Activated CD8-positive, alpha-beta T cell treated with anti-CD3 and anti-CD28 coated beads, Interleukin-2, amount 10 ng/mL, durations not matched to agents 7 days and 5 days (primary cell): ENCODE measurements around the gene CDIP1. TPM values are rescaled to one million over a fixed set of nuclear protein-coding genes. Genes with fewer than 3 reads are reported as not detected.

ENCODE experiments used
- ATAC-seq: fragments of 150-1000 bp; cut with Tn5 transposase; one replicate; pipeline ENCODE4 v1.10.0; 2021; ENCODE audit warnings: moderate library complexity
- CTCF ChIA-PET: fragments of 350-600 bp; sonication (Branson Sonifier 250); formaldehyde crosslinking; loops from one replicate; lab custom pipeline; 2021; ENCODE audit warnings: antibody characterized with exemption; lab: Charles Lee
- POLR2A ChIA-PET: fragments of 350-600 bp; sonication (Branson Sonifier 250); formaldehyde crosslinking; loops from one replicate; lab custom pipeline; 2021; ENCODE audit warnings: antibody characterized with exemption; lab: Charles Lee
- DNase-seq: peaks from one replicate; pipeline ENCODE4 v3.0.0-alpha.2; 2020
- H3K27ac Mint-ChIP-seq: one replicate; pipeline ENCODE4 v1.8.0; 2021; ENCODE audit warnings: mild to moderate bottlenecking, mixed read lengths
- H3K27me3 Mint-ChIP-seq: one replicate; pipeline ENCODE4 v1.8.0; 2021; ENCODE audit warnings: low read depth, mixed read lengths
- H3K36me3 Mint-ChIP-seq: one replicate; pipeline ENCODE4 v1.8.0; 2021; ENCODE audit warnings: low read depth, mixed read lengths
- H3K4me1 Mint-ChIP-seq: one replicate; pipeline ENCODE4 v1.8.0; 2021; ENCODE audit warnings: low read depth, mixed read lengths
- H3K4me3 Mint-ChIP-seq: one replicate; pipeline ENCODE4 v1.8.0; 2021; ENCODE audit warnings: mild to moderate bottlenecking, mixed read lengths
- H3K9me3 Mint-ChIP-seq: one replicate; pipeline ENCODE4 v1.8.0; 2022; ENCODE audit warnings: mixed read lengths; ENCODE audit not compliant: insufficient read depth
- total RNA-seq, 2 experiments: library from RNA; stranded (reverse); gene quantifications; one replicate each; pipeline ENCODE4 v1.2.3, GENCODE V29; 2021

Gene CDIP1
- total RNA-seq, 2 experiments from 2014 or later: 44.0 to 48.7 TPM

GRCh38 chr16:4471869-4472268 is 66.7 kb downstream of the CDIP1 start:
- ChIA-PET POLR2A (interaction anchor here (0.6 to 1.3 kb wide), 3 partner anchors 34 to 55 kb away, joined by 4 to 5 read pairs (median 4); partner anchors contain the start of gene CORO7), CTCF (interaction anchor here (12.2 kb wide), 1 partner anchor 33 kb away, joined by 173 read pairs; no protein-coding TSS in a partner anchor)
- DNase-seq (no peak), ATAC-seq (no peak)
- Mint-ChIP-seq H3K27me3 (no peaks in the 10 kb centered on the region), H3K4me3 (no peak overlapping the region), H3K36me3 (peaks cover 20% of the 10 kb centered on the region), H3K9me3 (no peaks in the 10 kb centered on the region), H3K4me1 (peaks cover 27% of the 10 kb centered on the region), H3K27ac (no peak overlapping the region)

GRCh38 chr16:4468972-4469371 is 69.6 kb downstream of the CDIP1 start:
- Mint-ChIP-seq H3K4me3 (no peak overlapping the region), H3K9me3 (no peaks in the 10 kb centered on the region), H3K27me3 (no peaks in the 10 kb centered on the region), H3K36me3 (peaks cover 36% of the 10 kb centered on the region), H3K27ac (no peak overlapping the region), H3K4me1 (peaks cover 34% of the 10 kb centered on the region)
- DNase-seq (no peak), ATAC-seq (no peak)
- ChIA-PET POLR2A (no interaction called here), CTCF (no interaction called here)

DNA sequence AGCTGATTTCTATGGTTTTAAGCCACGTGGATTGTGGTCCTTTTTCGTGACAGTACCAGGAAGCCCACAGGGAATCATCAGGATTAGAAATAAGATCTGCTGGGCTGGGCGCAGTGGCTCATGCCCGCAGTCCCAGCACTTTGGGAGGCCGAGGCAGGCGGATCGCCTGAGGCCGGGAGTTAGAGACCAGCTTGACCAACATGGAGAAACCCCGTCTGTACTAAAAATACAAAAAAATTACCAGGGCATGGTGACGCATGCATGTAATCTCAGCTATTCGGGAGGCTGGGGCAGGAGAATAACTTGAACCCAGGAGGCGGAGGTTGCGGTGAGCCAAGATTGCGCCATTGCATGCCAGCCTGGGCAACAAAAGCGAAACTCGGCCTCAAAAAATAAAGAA is 70.7 kb downstream of the CDIP1 start:
- H3K36me3 Mint-ChIP-seq: peaks cover 36% of the 10 kb centered on the region
- no peak overlapping the region for H3K4me3 Mint-ChIP-seq
- POLR2A ChIA-PET: interaction anchor here (0.6 to 0.8 kb wide), 3 partner anchors 13 to 160 kb away, joined by 3 read pairs; no protein-coding TSS in a partner anchor
- H3K4me1 Mint-ChIP-seq: peaks cover 29% of the 10 kb centered on the region
- H3K27me3 Mint-ChIP-seq: no peaks in the 10 kb centered on the region
- CTCF ChIA-PET: no interaction called here
- H3K27ac Mint-ChIP-seq: no peak overlapping the region
- ATAC-seq (no peak), DNase-seq (no peak)
- H3K9me3 Mint-ChIP-seq: no peaks in the 10 kb centered on the region

DNA sequence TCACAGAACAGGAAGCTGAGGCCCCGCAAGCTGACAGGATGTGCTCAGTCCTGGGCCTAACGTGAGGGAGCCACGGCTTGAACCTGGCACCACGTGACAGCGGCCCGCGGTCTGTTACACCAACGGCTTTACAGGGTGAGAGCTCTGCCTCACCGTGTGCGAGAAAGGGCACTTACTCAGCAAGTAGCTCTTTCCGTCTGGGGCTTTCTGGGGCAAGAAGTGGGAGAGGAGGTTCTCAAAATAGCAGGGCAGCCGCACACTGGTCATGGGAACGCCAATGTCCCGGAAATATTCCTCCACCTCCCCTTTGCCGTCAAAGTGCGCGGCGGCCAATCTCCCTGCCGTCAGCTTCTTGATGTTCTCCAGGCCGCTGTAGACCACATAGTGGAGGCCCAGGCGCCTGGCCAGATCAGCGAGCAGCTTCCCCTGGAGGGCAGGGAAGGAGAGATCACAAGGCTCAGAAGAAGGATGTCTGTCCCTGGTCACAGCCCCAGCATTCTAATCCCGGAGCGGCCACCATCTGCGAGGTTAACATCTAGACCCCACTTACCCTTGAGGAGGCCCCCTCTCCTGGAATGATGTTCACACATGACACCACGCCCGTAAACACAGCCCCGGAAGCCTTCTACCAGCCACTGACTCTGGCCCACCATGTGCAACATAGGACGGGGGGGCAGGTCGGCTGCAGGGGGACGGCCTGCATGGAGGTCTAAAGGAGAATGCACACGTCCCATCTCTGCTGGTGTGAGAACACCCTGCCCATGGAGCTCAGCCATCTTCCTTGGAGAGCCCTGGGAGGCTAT is 72.4 kb downstream of the CDIP1 start:
- H3K4me1 Mint-ChIP-seq: peaks cover 23% of the 10 kb centered on the region
- DNase-seq (peak; percentile 78), ATAC-seq (peak; percentile 94)
- H3K27ac Mint-ChIP-seq: peak overlapping the region; percentile 76
- CTCF ChIA-PET: interaction anchor here (0.7 to 1.8 kb wide), 8 partner anchors 10 to 82 kb away, joined by 3 to 10 read pairs (median 3); partner anchors contain the start of gene HMOX2
- peak overlapping the region; percentile 1 for H3K4me3 Mint-ChIP-seq
- H3K9me3 Mint-ChIP-seq: no peaks in the 10 kb centered on the region
- POLR2A ChIA-PET: interaction anchor here (1.0 to 1.8 kb wide), 9 partner anchors 9 to 70 kb away, joined by 3 to 15 read pairs (median 4); partner anchors contain the start of genes CORO7, HMOX2 and NMRAL1
- H3K36me3 Mint-ChIP-seq: peaks cover 35% of the 10 kb centered on the region
- no peaks in the 10 kb centered on the region for H3K27me3 Mint-ChIP-seq

DNA sequence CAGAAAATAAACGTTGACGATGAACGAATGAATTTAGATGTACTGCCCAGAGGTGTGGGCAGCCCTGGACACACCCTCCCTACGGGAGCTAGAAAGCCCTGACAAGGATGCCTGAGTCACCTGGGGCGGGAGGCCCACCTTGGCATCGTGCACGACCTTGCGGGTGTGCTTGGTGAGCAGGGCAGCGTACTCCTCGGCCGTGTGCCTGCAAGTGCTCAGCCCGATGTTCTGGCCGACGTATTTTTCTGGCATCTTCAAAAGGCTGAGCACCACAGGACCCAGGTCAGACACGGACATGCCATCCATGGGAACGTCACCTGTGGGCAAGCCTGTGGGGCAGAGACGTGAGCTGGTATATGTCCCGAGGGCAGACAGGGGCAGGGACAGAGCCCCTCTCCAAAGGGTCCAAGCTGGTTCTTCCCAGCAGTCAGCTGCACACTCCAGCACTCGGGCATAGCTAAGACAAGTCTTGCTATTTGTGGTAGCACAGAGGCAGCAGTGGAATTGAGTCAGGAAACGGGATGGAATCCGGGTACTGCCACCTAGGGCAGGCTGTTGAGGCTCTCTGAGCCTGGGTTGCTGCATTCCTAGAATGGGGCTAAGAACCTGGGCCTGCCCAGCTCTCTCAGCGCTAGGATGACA is 74.9 kb downstream of the CDIP1 start:
- Mint-ChIP-seq H3K36me3 (peaks cover 44% of the 10 kb centered on the region), H3K27ac (no peak overlapping the region), H3K27me3 (no peaks in the 10 kb centered on the region), H3K4me1 (peaks cover 39% of the 10 kb centered on the region), H3K4me3 (no peak overlapping the region), H3K9me3 (no peaks in the 10 kb centered on the region)
- DNase-seq (no peak), ATAC-seq (no peak)
- ChIA-PET POLR2A (no interaction called here), CTCF (interaction anchor here (1.7 kb wide), 1 partner anchor 43 kb away, joined by 6 read pairs; no protein-coding TSS in a partner anchor)

- peaks cover 41% of the 10 kb centered on the region for H3K36me3 Mint-ChIP-seq
- H3K4me3 Mint-ChIP-seq: no peak overlapping the region
- H3K4me1 Mint-ChIP-seq: peaks cover 33% of the 10 kb centered on the region
- H3K27me3 Mint-ChIP-seq: no peaks in the 10 kb centered on the region
- no peak for DNase-seq
- ATAC-seq: no peak
- ChIA-PET CTCF (no interaction called here), POLR2A (interaction anchor here (2.4 kb wide), 1 partner anchor 14 kb away, joined by 8 read pairs; the partner anchor contains the start of genes HMOX2 and NMRAL1)
- no peaks in the 10 kb centered on the region for H3K9me3 Mint-ChIP-seq
- H3K27ac Mint-ChIP-seq: no peak overlapping the region
These were observed 77.1 kb downstream of the CDIP1 start for GRCh38 chr16:4461250-4462085.

DNA sequence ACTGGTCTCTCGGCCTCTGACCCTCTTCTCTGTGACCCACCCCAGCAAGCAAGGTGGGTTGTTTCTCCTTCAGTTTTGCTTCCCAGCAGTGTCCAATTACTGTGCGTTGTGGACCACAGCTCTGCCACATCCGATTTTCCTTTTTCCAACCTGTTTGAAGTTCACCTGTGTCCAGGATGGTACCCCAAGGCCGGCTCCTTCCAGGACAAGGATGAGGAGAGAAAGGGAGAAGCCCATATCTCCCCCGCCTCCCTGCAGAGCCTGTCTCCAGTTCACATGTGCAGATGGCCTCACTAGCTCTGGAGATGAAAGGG is 77.7 kb downstream of the CDIP1 start:
- H3K9me3 Mint-ChIP-seq: no peaks in the 10 kb centered on the region
- peaks cover 27% of the 10 kb centered on the region for H3K4me1 Mint-ChIP-seq
- peaks cover 35% of the 10 kb centered on the region for H3K36me3 Mint-ChIP-seq
- H3K27me3 Mint-ChIP-seq: no peaks in the 10 kb centered on the region
- ChIA-PET CTCF (interaction anchor here (1.2 kb wide), 1 partner anchor 42 kb away, joined by 4 read pairs; no protein-coding TSS in a partner anchor), POLR2A (interaction anchor here (0.8 to 2.4 kb wide), 2 partner anchors 15 to 23 kb away, joined by 4 to 8 read pairs; partner anchors contain the start of genes HMOX2 and NMRAL1)
- H3K4me3 Mint-ChIP-seq: no peak overlapping the region
- DNase-seq: no peak
- no peak overlapping the region for H3K27ac Mint-ChIP-seq
- ATAC-seq: no peak

Other genes starting within 250 kb of the CDIP1 start
- under 1 TPM; 0.16 TPM for gene GLIS2, start 222.7 kb downstream of the CDIP1 start, total RNA-seq
- gene PAM16, start 187.5 kb downstream of the CDIP1 start, total RNA-seq: 10 to 100 TPM; 33.3 to 40.3 TPM
- gene VASN, start 166.9 kb downstream of the CDIP1 start, total RNA-seq: not detected
- 100 to 1,000 TPM; 167 to 176 TPM for gene CORO7, start 122.2 kb downstream of the CDIP1 start, total RNA-seq
- gene DNAJA3, start 112.9 kb downstream of the CDIP1 start, total RNA-seq: 10 to 100 TPM; 55.1 to 61.4 TPM
- gene NMRAL1, start 64.1 kb downstream of the CDIP1 start, total RNA-seq: 10 to 100 TPM; 53.6 to 55.6 TPM
- 10 to 100 TPM; 92.6 to 97.4 TPM for gene HMOX2, start 62.4 kb downstream of the CDIP1 start, total RNA-seq
- gene C16orf96, start 17.6 kb upstream of the CDIP1 start, total RNA-seq: under 1 TPM; 0.13 TPM
- gene UBALD1, start 76.1 kb upstream of the CDIP1 start, total RNA-seq: 10 to 100 TPM; 15.0 to 18.9 TPM
- 10 to 100 TPM; 77.3 to 80.6 TPM for gene MGRN1, start 86.1 kb upstream of the CDIP1 start, total RNA-seq
- gene NUDT16L1, start 154.8 kb upstream of the CDIP1 start, total RNA-seq: 10 to 100 TPM; 32.6 to 36.2 TPM
- 10 to 100 TPM; 17.0 to 17.2 TPM for gene ANKS3, start 195.5 kb upstream of the CDIP1 start, total RNA-seq
- gene DNAAF8, start 195.8 kb upstream of the CDIP1 start, total RNA-seq: under 1 TPM; 0.39 to 0.68 TPM
- gene ZNF500, start 228.4 kb upstream of the CDIP1 start, total RNA-seq: 10 to 100 TPM; 14.0 to 14.9 TPM
- gene SEPTIN12, start 249.6 kb upstream of the CDIP1 start, total RNA-seq: not detected